NCI-H1048 (cell line): Measurements from ENCODE around the gene SLC6A4.

Experiments
- DNase-seq: peaks from one replicate; lab custom pipeline; 2025; lab: John Stamatoyannopoulos, UW

SLC6A4 gene

DNA sequence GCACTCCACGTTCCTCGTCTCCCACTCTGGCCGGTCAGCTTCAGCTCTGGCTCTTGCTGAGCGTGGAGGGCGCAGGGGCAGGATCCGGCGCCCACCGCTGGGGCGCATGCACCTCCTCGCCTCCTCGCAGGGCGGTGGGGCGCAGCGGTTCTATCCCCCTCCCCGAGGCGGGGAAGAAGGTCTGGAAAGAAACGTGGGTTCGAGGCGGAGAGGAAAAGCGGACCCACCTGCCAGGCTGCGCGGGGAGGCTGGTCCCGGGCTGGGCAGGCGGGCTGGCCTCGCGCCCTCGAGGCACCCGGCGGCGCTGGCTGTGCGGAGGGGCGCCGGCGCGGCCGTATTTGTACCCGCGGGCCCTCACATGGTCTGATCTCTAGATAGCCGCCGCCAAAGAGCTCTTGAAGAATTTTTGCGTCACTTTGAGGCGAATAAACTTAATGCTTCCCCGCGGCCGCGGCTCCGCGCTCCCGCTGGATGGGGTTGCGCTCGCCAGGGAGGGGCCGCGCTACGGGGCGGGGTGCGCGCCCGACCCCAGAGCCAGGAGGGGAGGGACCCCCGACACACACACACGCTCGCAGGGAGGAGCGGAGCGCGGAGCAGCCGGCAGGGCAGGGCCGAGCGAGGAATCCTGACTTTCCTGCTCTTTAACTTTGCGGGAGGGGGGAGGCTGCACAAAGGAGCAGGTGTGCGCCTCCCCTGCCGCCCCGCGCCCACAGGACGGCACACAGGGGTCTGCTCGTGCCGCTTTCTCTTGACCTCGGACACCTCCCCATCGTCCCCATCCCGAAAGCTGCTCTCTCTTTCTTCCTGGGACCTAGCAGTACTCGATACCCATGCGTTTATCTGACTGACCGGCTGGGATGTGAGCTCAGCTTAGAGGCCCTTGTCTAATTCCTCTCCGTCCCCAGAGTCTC, at the start of gene SLC6A4:
SLC6A4 (minus strand) TSS at position 312 of the 911 bp plus-strand sequence. CDS start 13,739 bp downstream, outside the sequence.
- DNase-seq: no peak

GRCh38 chr17:30279156-30279555, 43.7 kb upstream of the SLC6A4 start:
- no peak for DNase-seq

DNA sequence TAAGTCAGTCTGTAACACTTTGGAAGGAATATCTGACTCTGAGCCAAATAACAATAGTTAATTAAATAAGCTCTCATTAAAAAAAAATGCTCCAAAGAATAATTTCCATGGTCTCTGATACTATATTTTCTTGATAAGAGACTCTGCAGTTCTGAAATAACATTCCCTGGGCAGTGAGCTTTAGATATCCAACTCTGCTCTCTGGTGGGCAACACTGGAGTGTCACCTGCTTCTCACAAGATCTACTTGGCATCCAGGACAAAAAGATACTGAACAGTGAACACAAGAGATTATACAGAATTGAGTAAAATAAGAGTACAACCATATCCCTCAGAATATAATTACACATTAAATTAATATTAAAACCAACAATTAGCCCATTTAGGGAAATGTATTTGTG, 42.5 kb upstream of the SLC6A4 start:
- no peak for DNase-seq

GRCh38 chr17:30275911-30276310, 40.4 kb upstream of the SLC6A4 start:
- no peak for DNase-seq

- DNase-seq: no peak
Observed at GRCh38 chr17:30274887-30275286, 39.4 kb upstream of the SLC6A4 start.

DNA sequence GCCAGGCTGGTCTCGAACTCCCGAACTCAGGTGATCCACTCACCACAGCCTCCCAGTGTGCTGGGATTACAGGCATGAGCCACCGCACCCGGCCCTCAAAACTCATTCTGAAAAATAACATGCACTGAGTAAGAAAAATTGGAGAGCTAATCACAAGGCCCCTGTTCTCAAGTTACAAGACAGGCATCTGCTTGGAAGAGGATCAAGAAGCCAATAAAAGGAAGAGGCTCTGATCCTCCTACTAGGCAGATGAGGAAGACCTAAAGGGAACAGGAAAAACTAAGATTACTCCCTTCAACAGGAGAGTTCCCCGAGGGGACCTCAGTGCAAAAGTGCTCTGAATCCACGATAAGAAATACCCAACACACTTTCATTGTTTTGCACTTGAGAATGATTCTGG, 37.9 kb upstream of the SLC6A4 start:
- DNase-seq: no peak

GRCh38 chr17:30271102-30271501, 35.6 kb upstream of the SLC6A4 start:
- no peak for DNase-seq

DNA sequence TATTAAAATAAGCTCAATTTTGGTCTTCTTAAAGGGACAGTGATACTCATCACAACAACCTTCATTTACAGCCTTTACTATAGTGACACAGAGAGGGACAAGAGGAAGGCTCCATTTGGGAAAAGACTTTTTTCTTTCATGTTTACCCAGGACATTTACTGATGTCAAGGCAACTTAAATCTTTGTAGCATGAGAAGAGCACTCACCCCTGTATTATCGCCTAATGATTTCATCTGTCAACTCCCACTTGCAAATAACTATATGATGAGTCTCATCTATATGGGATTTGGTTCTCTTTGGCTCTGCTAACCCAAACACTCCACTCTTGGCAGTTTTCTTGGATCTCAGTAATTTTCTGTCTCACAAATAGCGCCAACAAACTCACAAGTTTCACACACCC, 32.1 kb upstream of the SLC6A4 start:
- DNase-seq: no peak

DNA sequence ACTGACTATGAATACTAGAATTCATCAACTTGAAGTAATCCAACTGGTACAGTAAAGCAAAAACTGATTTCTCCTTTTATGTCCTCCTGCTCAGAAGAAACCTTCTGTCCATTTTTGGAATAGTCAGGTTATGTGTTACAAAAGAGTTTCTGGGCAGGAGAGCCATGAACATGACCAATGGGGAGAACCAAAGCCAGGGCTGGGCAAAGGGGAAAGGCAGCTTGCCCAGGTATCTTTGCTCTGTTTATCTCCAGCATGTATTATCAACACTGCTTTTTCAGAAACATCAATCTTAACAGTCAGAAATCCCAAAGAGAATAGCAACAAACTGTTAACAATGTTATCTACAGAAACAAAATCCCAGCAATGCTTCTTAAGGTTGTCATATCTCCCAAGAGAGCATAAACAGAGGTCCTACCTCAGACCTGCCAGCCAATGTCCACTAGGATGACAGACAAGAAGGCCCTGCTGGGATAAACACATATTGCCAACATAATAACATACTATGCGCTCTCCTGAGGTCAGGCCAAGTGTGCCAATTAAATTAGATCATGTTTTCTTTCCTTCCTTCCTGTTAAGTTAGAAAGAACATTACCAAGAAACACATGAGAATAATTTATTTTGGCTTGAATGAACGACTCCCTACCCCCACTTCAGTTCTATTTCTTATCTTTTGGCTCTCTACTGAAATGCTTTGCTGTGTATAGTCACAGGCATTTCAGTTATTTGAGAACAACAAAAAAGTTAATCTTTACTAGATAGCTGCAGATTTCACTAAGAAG, 28.2 kb upstream of the SLC6A4 start:
- DNase-seq: no peak

DNA sequence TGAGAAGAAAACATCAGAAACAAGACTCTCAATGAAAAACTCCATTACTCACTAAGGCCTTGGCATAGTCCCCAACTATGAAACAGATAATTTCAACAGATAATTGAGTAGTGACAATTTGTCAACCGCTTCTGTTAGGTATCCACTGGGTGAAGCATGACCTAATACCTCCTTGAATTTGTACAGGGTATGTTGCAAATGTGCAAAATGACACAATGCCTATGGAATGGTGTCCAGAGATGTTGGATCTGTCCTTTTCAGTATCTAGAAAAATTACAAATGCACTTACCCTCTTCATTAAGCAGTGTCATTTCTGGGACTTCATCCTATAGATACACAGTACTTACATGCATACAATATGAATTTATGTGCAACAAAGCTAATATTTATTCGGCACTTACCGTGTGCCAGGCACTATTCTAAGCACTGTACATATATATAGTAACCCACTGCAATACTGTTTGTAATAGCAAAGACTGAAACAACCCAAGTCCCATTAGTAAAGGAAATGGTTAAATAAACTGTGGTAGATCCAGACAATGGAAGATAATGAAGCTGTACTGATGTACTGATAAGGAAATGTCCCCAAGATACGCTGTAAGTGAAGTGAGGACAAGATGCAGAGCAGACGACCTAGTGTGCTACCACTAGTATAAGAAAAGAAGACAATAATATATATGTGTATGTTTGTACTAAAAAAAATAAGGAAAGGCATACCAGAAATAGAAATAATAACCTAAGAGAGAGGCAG, 21.4 kb upstream of the SLC6A4 start:
- no peak for DNase-seq

DNA sequence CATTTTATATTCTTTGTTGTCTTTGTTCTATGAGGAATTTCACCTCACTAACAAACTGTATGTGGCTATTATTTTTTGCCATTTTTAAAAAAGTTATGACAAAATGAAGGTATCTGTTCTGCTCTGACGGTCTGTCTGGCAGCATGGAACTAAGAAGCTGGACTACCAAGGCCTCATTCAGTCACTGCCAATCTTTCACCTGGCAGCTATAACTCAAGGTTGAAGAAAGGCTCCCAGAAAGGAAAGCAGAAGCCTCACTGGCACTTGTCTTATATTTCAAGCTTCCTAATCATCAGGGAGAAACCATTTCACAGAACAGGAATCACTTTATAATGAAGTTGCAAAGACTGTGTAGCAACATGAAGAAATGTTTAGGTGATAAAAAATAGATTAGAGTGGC, 18.7 kb upstream of the SLC6A4 start:
- DNase-seq: no peak

- DNase-seq: no peak
Observed at GRCh38 chr17:30253312-30253711, 17.8 kb upstream of the SLC6A4 start.

DNA sequence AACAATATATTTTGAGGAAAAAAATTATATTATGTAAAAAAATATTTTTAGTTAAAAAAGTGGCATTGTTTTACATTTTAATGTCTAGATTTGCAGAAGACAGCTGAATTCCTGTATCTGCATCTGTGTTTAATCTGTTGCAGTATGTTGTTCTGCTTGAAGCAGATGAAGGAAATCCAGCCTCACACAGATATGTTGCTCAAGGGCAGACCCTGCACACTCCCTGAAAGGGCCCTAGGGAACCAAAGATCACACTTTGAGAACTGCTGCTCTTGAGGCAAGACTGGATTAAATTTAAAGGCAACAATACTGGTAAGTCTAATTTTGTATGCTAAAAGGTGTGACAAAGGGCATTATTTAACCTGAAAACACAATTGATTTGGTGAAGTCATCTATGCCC, 16.4 kb upstream of the SLC6A4 start:
- no peak for DNase-seq

DNA sequence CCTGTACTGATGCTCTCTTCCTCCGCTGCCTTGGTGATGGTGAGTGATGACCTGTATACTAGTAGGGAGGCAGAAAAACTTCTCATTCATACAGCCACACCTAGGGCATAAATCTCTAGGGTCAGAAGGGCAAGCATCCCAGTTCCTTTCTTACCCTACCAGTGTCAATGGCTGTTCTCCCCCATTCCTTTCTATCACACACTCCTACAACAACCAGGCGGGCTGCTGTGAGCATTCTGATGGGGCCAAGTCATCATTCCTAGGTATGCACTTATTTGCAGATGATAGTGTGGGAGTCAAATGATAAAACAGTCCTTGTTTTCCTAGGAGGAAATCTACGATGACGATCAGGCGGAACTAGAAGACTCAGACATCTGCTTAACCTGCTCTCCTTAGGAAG, 14.0 kb upstream of the SLC6A4 start:
- DNase-seq: no peak

DNA sequence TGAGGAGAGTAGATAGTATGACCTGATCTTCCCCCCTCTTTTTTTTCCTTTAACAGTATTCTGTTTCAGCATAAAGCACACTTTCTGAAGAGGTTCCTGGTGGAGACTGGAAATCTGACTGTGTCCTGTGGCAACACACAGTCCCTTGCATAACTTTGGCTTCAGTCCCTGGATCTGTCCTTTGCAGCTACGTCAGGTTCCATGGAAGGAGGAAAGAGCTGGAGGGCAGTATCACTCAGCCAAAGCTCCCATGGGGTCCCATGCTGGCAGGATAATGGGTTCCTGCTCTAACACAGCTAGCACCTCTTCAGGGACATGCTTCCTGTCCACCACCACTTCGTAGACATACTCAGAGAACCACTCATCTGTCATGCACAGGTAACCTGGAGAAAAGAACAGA, 13.3 kb upstream of the SLC6A4 start:
- DNase-seq: no peak

GRCh38 chr17:30246460-30246859, 11.0 kb upstream of the SLC6A4 start:
- no peak for DNase-seq

DNA sequence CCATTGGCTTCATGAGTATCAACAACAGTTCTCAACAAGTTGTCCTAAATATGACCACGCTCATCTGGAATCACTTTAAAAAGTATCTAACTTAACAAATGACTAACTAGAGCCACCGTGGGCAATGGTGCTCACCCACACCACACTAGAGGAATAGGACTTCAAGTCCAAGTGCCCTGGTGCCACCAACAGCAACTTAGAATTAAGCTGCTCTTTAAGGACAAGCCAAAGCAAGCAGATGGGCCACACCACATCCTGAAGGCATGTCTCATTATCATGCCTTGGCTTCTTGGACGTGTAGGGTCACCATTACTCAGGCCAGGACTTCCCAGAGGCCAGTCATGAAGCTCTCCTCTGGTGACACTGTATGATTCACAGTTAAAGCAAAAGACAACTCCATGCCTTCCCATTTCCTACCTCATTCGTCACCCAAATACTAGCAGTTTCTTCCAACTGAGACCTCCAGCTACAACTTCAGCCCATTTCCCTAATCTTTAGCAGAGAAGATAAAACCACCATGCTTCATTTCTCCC, 9.4 kb upstream of the SLC6A4 start:
- no peak for DNase-seq

- DNase-seq: no peak
Observed at GRCh38 chr17:30243568-30243967, 8.1 kb upstream of the SLC6A4 start.

GRCh38 chr17:30243002-30243401, 7.5 kb upstream of the SLC6A4 start:
- no peak for DNase-seq

GRCh38 chr17:30241051-30241450, 5.6 kb upstream of the SLC6A4 start:
- DNase-seq: no peak

DNA sequence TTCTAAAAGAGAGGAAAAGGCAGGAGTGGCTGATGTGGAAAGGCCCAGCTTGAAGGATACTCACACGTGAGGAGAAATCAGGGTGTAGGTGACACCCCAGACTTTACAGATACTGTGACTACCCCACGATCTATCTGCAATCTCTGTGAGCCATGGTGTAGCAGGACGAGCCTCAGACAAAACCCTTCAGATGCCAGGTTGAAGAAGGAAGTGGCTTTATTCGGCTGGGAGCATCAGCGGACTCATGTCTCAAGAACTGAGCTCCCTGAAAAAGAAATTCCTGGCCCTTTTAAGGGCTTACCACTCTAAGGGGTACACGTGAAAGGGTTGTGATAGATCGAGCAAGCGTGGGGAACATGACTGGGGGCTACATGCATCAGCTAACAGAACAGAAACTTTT, 4.7 kb upstream of the SLC6A4 start:
- DNase-seq: no peak

DNA sequence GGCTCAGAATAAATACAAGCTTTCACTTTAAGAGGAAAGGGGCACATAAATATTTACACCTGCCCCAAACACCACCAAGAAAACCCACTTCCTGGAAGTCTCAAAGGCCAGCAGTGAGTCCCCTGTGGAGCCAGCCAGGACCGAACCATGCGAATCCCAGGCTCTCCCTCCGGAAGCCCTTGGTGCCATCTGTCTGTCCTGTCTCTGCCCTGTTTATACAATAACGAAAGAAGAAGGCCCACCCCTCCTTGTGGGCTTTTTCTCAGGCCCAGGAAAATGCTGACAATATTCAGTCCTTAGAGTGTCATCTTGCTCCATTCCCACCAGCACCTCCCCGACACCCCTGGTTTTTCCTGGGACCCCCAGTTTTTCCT, 3.6 kb upstream of the SLC6A4 start:
- no peak for DNase-seq
